ENCODE results near the gene LAMB4. TPM values are rescaled to one million over a fixed set of nuclear protein-coding genes. Genes with fewer than 3 reads are reported as not detected.

The LAMB4 gene
- polyA plus RNA-seq, 1 experiment, result 0.33 TPM

GRCh38 chr7:108007261-108007660 lies 122.9 kb downstream of the LAMB4 start:
- Histone ChIP-seq H3K27ac (ENCODE audit: low read depth, low read length) (no peak overlapping the region), H3K9me3 (ENCODE audit: control insufficient read depth, insufficient read depth, low read length) (no peaks in the 10 kb centered on the region; the same call in 1 of the 2 replicates), H3K27me3 (ENCODE audit: control insufficient read depth, insufficient read depth, low read length) (no peaks in the 10 kb centered on the region), H3K4me3 (ENCODE audit: low read depth, low read length) (no peak overlapping the region)
- DNase-seq (ENCODE audit: low read depth, low spot score), result no peak
- no peak for TF ChIP-seq CTCF (IDR thresholded peaks at IDR 0.05; ENCODE audit: low read depth, low read length)
- POLR2A ChIA-PET, result no interaction called here
- CTCF ChIA-PET, result no interaction called here

DNA sequence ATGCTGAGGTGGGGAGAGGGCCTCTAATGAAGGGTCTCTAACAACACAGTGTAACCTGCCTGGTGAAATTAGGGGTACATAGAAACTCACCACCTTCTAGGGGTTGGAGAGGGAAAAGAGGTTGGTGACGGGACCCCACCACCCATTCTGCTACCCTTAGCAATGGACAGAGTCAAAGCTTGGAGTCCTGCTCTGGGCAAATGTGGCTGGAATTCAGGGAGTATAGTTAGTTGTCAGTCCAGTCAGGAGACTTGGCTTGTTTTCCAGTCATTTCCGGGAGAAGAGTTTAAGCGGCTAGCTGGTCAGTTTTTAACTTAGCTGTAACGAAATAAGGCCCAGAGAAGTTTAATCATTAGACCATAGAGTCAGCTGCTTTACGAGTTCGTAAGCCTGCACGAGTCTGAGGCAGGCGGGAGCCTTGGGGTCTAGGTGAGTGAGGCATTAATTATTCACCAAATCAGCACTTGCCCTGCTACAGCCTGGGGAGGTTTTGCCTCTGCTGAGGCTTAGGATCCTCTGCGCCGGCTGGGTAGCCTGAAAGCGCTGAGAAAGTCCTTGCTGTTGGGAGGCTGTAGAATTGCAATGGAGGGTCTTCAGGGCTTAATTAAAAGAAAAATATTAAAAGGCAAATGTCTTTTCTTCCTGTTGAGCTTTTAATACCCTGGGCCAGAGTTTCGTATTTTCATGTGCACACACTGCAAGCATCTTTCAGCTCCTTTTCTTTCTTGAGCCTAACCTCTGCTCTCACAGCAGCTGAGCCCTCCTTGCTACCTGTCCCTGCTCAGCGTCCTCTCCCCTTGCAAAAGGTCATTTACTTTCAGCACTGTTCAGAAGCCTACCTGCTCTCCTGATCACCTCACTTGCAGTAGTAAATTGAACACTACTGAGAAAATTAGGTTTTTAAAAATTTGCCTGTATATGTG lies 125.7 kb downstream of the LAMB4 start:
- peak overlapping the region; percentile 70 for H3K27ac ChIP-seq (ENCODE audit: low read depth, low read length)
- TF ChIP-seq CTCF (IDR thresholded peaks at IDR 0.05; ENCODE audit: low read depth, low read length), result no peak
- ChIA-PET CTCF (interaction anchor here (0.9 to 1.1 kb wide), 5 partner anchors 9 to 109 kb away, joined by 3 to 6 read pairs (median 4); no protein-coding TSS in a partner anchor), POLR2A (interaction anchor here (1.1 to 1.3 kb wide), 2 partner anchors 11 to 75 kb away, joined by 4 to 11 read pairs; no protein-coding TSS in a partner anchor)
- H3K27me3 ChIP-seq (ENCODE audit: control insufficient read depth, insufficient read depth, low read length), result no peaks in the 10 kb centered on the region
- DNase-seq (ENCODE audit: low read depth, low spot score), result no peak
- peaks cover 7% of the 10 kb centered on the region; the same call in 1 of the 2 replicates for H3K9me3 ChIP-seq (ENCODE audit: control insufficient read depth, insufficient read depth, low read length)
- H3K4me3 ChIP-seq (ENCODE audit: low read depth, low read length), result no peak overlapping the region

GRCh38 chr7:108003599-108003935 lies 126.6 kb downstream of the LAMB4 start:
- H3K27me3 ChIP-seq (ENCODE audit: control insufficient read depth, insufficient read depth, low read length), result no peaks in the 10 kb centered on the region
- peaks cover 7% of the 10 kb centered on the region; the same call in 1 of the 2 replicates for H3K9me3 ChIP-seq (ENCODE audit: control insufficient read depth, insufficient read depth, low read length)
- POLR2A ChIA-PET, result interaction anchor here (0.6 to 2.5 kb wide), 4 partner anchors 11 to 143 kb away, joined by 3 to 9 read pairs (median 4); no protein-coding TSS in a partner anchor
- no peak for TF ChIP-seq CTCF (IDR thresholded peaks at IDR 0.05; ENCODE audit: low read depth, low read length)
- no peak overlapping the region for H3K27ac ChIP-seq (ENCODE audit: low read depth, low read length)
- DNase-seq (ENCODE audit: low read depth, low spot score), result no peak
- peak overlapping the region; percentile 84 for H3K4me3 ChIP-seq (ENCODE audit: low read depth, low read length)
- CTCF ChIA-PET, result interaction anchor here (0.6 to 2.7 kb wide), 6 partner anchors 10 to 142 kb away, joined by 3 to 24 read pairs (median 4); no protein-coding TSS in a partner anchor

DNA sequence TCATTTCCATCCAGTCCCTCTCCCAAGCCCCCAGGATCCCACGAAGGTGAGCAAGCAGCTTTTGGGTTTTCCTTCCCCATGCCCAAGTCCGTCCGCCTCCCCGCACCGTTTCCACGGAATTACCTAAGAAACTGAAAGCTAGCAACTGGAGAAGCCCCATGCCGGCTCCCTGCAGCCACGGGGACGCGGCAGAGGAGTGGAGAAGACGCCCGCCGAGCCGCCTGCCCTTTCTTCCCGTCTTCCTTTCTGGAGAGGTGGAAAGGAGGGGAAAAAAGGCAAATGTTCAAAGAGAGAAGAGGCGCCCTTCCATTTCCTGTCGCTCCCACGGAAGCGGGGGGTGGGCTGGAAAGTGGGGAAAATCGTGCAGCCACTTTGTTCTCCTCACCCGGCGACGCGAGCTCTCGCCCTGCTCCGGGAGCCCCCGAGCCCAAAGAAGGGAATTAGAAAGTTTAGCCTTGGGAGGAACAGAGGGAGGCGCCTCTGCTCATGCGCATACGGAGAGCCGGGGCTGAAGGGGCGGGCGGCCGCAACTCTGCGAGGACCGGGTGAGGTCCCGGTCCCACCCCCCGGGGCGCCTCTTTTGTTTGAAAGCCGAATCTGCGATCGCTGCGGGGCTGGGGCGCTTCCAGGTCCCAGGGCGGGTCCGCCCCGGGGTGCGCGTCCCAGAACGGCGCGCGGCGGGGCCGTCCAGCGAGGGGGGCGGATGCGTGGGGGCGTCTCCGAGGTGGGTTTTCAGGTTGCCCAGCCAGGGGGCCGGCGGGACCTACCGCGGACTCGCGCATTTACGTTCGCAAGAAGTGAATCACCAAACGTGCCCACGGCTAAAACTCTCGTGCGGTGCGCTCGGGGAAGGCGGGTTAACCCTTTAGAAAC lies 127.2 kb downstream of the LAMB4 start, which contains the start of gene LAMB1:
LAMB1 (minus strand) TSS at position 436 of the 873 bp plus-strand sequence; CDS start at position 160, 276 bp downstream.
- ChIA-PET POLR2A (interaction anchor here (0.6 to 2.5 kb wide), 10 partner anchors 9 to 143 kb away, joined by 3 to 9 read pairs (median 4); no protein-coding TSS in a partner anchor), CTCF (interaction anchor here (0.6 to 2.7 kb wide), 6 partner anchors 11 to 143 kb away, joined by 3 to 24 read pairs (median 4); no protein-coding TSS in a partner anchor)
- Histone ChIP-seq H3K4me3 (ENCODE audit: low read depth, low read length) (peak within 1 kb of the TSS; percentile 84), H3K27me3 (ENCODE audit: control insufficient read depth, insufficient read depth, low read length) (no peaks in the 10 kb centered on the region), H3K9me3 (ENCODE audit: control insufficient read depth, insufficient read depth, low read length) (peaks cover 7% of the 10 kb centered on the region; the same call in 1 of the 2 replicates), H3K27ac (ENCODE audit: low read depth, low read length) (peak within 1 kb of the TSS; percentile 86)
- no peak for TF ChIP-seq CTCF (IDR thresholded peaks at IDR 0.05; ENCODE audit: low read depth, low read length)
- DNase-seq (ENCODE audit: low read depth, low spot score), result no peak
